Naive B cell (primary cell): ENCODE data around the gene SHMT2. TPM values are rescaled to one million over a fixed set of nuclear protein-coding genes. Genes with fewer than 3 reads are reported as not detected.

Experiments used
- ATAC-seq, 2 donors: fragments of 150-1000 bp; cut with Tn5 transposase; 2 replicates each; pipeline ENCODE4 v1.10.0; 2021; ENCODE audit warnings: low read depth in 2 of 2, mild to moderate bottlenecking in 2 of 2, moderate library complexity in 2 of 2
- DNase-seq: peaks from one replicate; pipeline ENCODE4 v3.0.0; 2022
- H3K27ac Mint-ChIP-seq, 6 donors: one replicate each; pipeline ENCODE4 v1.8.0; 2020 to 2022; ENCODE audit warnings: mild to moderate bottlenecking in 6 of 6, mixed read lengths in 6 of 6, moderate library complexity in 5 of 6, inconsistent platforms in 2 of 6
- H3K27me3 Mint-ChIP-seq, 3 donors: one replicate each; pipeline ENCODE4 v1.8.0; 2021 to 2022; ENCODE audit warnings: mixed read lengths in 3 of 3, mild to moderate bottlenecking in 1 of 3
- H3K36me3 Mint-ChIP-seq, 2 donors: one replicate each; pipeline ENCODE4 v1.8.0; 2020 to 2022; ENCODE audit warnings: mixed read lengths in 2 of 2, inconsistent platforms in 1 of 2, mild to moderate bottlenecking in 1 of 2
- H3K4me1 Mint-ChIP-seq, 3 donors: one replicate each; pipeline ENCODE4 v1.8.0; 2020 to 2022; ENCODE audit warnings: mixed read lengths in 3 of 3, inconsistent platforms in 1 of 3, mild to moderate bottlenecking in 1 of 3, moderate library complexity in 1 of 3
- H3K4me3 Mint-ChIP-seq, 8 donors: one replicate each; pipeline ENCODE4 v1.8.0; 2020 to 2022; ENCODE audit warnings: mild to moderate bottlenecking in 8 of 8, mixed read lengths in 8 of 8, moderate library complexity in 8 of 8, inconsistent platforms in 2 of 8
- H3K9me3 Mint-ChIP-seq, 7 donors: one replicate each; pipeline ENCODE4 v1.8.0; 2020 to 2022; ENCODE audit warnings: mixed read lengths in 7 of 7, mild to moderate bottlenecking in 5 of 7, inconsistent platforms in 2 of 7, moderate library complexity in 1 of 7
- polyA plus RNA-seq, 6 donors: library from polyadenylated mRNA; unstranded; fragments of 300-500 nt; fragmentation: Illumina TruSeq; gene quantifications; one replicate each; pipeline ENCODE4 v1.2.3, GENCODE V29; 2021; ENCODE audit warnings: low read depth in 6 of 6

The SHMT2 gene
- polyA plus RNA-seq, 6 donors from 2014 or later: 160 to 183 (median 173) TPM

DNA sequence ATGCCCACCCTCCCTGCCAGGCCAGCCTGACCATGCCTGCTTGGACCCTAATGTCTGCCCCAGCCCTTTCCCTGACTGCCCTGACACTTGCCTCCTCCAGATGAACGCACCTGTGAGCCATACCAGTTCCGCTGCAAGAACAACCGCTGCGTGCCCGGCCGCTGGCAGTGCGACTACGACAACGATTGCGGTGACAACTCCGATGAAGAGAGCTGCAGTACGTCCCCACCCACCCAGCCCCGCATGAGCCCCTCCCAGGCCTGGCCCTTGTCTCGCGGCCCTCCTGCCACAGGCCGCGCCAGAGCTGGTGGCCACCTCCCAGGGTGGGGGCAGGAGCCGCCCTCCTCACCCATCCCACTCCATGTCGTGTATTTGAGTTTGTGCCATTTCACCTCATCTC lies 27.2 kb upstream of the SHMT2 start:
- Mint-ChIP-seq H3K36me3 (no peaks in the 10 kb centered on the region), H3K27ac (no peak overlapping the region)
- DNase-seq: no peak

DNA sequence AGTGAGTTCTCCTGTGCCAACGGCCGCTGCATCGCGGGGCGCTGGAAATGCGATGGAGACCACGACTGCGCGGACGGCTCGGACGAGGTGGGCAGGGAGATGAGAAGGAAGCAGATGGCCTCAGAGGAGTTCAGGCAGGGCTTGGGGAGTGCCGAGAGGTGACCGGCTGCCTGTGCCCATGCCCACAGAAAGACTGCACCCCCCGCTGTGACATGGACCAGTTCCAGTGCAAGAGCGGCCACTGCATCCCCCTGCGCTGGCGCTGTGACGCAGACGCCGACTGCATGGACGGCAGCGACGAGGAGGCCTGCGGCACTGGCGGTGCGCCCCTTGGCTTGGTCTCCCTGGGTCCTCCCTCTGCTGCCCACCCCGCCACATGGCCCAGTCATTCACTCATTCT lies 26.3 kb upstream of the SHMT2 start:
- ATAC-seq (no peak), DNase-seq (no peak)
- Mint-ChIP-seq H3K4me3 (no peak overlapping the region), H3K4me1 (no peaks in the 10 kb centered on the region), H3K9me3 (no peaks in the 10 kb centered on the region), H3K27ac (no peak overlapping the region), H3K36me3 (no peaks in the 10 kb centered on the region), H3K27me3 (peaks cover 0 to 9% (median 6%) of the 10 kb centered on the region in 3 donors)

More for the DNA sequence above, 27.2 kb upstream of the SHMT2 start:
- ATAC-seq: no peak
- Mint-ChIP-seq H3K4me1 (no peaks in the 10 kb centered on the region), H3K9me3 (no peaks in the 10 kb centered on the region), H3K27me3 (peaks cover 0 to 9% (median 6%) of the 10 kb centered on the region in 3 donors), H3K4me3 (no peak overlapping the region)

GRCh38 chr12:57203791-57204190 lies 25.7 kb upstream of the SHMT2 start:
- no peak for ATAC-seq
- no peaks in the 10 kb centered on the region for H3K36me3 Mint-ChIP-seq
- no peak for DNase-seq
- H3K4me3 Mint-ChIP-seq: peak overlapping the region in 1 of 8 donors; percentile 37
- no peaks in the 10 kb centered on the region for H3K4me1 Mint-ChIP-seq
- H3K9me3 Mint-ChIP-seq: no peaks in the 10 kb centered on the region
- no peak overlapping the region for H3K27ac Mint-ChIP-seq
- H3K27me3 Mint-ChIP-seq: peaks cover 0 to 10% (median 9%) of the 10 kb centered on the region in 3 donors

- H3K9me3 Mint-ChIP-seq: no peaks in the 10 kb centered on the region
- DNase-seq (no peak), ATAC-seq (no peak)
- no peak overlapping the region for H3K27ac Mint-ChIP-seq
- peaks cover 0 to 10% (median 9%) of the 10 kb centered on the region in 3 donors for H3K27me3 Mint-ChIP-seq
- H3K36me3 Mint-ChIP-seq: no peaks in the 10 kb centered on the region
- no peaks in the 10 kb centered on the region for H3K4me1 Mint-ChIP-seq
- H3K4me3 Mint-ChIP-seq: no peak overlapping the region
Observed at GRCh38 chr12:57204454-57204853, 25.1 kb upstream of the SHMT2 start.

- Mint-ChIP-seq H3K9me3 (no peaks in the 10 kb centered on the region), H3K4me3 (no peak overlapping the region), H3K36me3 (no peaks in the 10 kb centered on the region), H3K27ac (no peak overlapping the region), H3K27me3 (peaks cover 0 to 9% (median 5%) of the 10 kb centered on the region in 3 donors), H3K4me1 (no peaks in the 10 kb centered on the region)
- ATAC-seq (no peak), DNase-seq (no peak)
Observed at GRCh38 chr12:57205186-57205585, 24.3 kb upstream of the SHMT2 start.

- H3K4me3 Mint-ChIP-seq: no peak overlapping the region
- no peak overlapping the region for H3K27ac Mint-ChIP-seq
- no peaks in the 10 kb centered on the region for H3K36me3 Mint-ChIP-seq
- H3K4me1 Mint-ChIP-seq: no peaks in the 10 kb centered on the region
- DNase-seq: no peak
- no peaks in the 10 kb centered on the region for H3K9me3 Mint-ChIP-seq
- ATAC-seq: no peak
- H3K27me3 Mint-ChIP-seq: peaks cover 0 to 9% (median 4%) of the 10 kb centered on the region in 3 donors
Observed at GRCh38 chr12:57205931-57206330, 23.6 kb upstream of the SHMT2 start.

DNA sequence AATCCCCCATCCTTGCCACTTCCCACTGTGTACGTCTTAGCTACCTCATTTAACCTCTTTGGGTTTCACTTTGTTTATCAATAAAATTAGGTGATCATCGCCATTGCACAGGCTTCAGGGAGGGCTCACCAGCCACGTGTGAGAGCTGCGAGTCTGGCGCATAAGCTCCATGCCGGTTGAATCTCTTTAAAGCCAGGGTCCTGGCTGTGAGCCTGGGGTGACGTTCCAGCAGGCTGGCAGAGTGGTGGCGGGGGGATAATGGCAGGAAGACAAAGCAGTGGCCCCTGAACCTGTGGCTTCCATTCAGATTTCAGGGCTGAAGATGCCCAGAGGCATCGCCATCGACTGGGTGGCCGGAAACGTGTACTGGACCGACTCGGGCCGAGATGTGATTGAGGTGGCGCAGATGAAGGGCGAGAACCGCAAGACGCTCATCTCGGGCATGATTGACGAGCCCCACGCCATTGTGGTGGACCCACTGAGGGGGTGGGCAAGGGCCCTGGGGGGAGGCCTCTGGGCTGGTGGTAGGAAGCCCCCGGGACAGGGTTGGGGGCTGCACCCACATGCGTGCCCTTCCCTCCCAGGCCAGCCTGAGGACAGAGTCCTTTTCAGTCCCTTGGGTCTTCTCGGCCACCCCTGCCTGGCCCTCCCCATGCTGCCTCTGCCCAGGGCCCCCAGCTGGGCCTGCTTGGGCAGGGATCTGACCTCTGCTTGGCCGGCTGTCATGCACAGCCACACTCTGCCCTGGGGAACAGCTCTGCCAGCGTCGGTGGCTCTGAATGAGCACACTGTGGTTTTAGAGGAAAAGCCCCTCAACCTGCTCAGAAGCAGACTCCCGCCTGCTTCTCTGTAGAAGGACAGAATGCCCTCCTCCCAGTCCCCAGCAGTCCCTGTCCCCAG lies 21.5 kb upstream of the SHMT2 start:
- Mint-ChIP-seq H3K9me3 (no peaks in the 10 kb centered on the region), H3K4me3 (peak overlapping the region in 1 of 8 donors; percentile 29), H3K27ac (peak overlapping the region in 1 of 6 donors; percentile 47), H3K27me3 (peaks cover 0 to 10% (median 4%) of the 10 kb centered on the region in 3 donors), H3K36me3 (no peaks in the 10 kb centered on the region), H3K4me1 (peaks cover 3 to 5% (median 4%) of the 10 kb centered on the region in 3 donors)
- ATAC-seq: no peak
- DNase-seq: no peak

DNA sequence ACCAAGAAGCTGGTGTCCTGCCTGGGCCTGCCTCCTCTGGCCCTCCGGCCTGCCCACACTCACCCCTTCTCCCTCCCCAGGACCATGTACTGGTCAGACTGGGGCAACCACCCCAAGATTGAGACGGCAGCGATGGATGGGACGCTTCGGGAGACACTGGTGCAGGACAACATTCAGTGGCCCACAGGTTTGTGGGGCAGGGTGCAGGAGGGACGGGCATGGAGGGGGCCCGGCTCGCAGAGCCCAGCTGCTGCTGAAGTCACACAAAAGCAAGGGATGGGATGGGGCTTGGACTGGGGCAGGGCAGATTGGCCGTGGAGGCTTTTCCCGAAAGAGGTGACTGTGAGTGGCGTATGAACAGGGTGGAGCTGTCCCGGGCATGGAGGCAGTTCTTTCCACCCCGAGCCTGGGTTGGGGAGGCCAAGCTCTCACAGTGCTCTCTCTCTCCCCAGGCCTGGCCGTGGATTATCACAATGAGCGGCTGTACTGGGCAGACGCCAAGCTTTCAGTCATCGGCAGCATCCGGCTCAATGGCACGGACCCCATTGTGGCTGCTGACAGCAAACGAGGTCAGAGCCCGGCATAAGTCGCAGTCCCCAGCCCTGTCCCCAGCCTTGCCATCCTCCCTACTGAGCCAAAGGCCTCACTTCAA lies 20.8 kb upstream of the SHMT2 start:
- ATAC-seq: no peak
- Mint-ChIP-seq H3K4me3 (peak overlapping the region in 1 of 8 donors; percentile 29), H3K27ac (no peak overlapping the region), H3K4me1 (peaks cover 8 to 11% (median 10%) of the 10 kb centered on the region in 3 donors), H3K9me3 (no peaks in the 10 kb centered on the region), H3K36me3 (no peaks in the 10 kb centered on the region), H3K27me3 (peaks cover 0 to 17% (median 10%) of the 10 kb centered on the region in 3 donors)
- no peak for DNase-seq

DNA sequence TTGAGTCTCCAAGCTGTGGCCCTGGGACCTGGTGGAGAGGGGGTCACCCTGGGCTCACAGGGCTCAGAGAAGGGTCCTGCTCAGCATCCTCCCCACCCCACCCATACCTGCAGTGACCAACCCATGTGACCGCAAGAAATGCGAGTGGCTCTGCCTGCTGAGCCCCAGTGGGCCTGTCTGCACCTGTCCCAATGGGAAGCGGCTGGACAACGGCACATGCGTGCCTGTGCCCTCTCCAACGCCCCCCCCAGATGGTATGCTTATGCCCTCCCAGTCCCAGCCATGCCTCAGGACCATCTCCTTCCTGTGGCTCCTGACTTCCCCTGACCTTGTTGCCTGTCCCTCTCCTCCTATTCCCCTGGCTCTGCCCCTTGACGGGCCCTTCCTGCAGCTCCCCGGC lies 19.6 kb upstream of the SHMT2 start:
- H3K4me1 Mint-ChIP-seq: peaks cover 20 to 23% (median 20%) of the 10 kb centered on the region in 3 donors
- H3K9me3 Mint-ChIP-seq: no peaks in the 10 kb centered on the region
- no peak overlapping the region for H3K27ac Mint-ChIP-seq
- ATAC-seq (no peak), DNase-seq (no peak)
- H3K36me3 Mint-ChIP-seq: no peaks in the 10 kb centered on the region
- H3K27me3 Mint-ChIP-seq: peaks cover 8 to 28% (median 19%) of the 10 kb centered on the region in 3 donors
- no peak overlapping the region for H3K4me3 Mint-ChIP-seq

DNA sequence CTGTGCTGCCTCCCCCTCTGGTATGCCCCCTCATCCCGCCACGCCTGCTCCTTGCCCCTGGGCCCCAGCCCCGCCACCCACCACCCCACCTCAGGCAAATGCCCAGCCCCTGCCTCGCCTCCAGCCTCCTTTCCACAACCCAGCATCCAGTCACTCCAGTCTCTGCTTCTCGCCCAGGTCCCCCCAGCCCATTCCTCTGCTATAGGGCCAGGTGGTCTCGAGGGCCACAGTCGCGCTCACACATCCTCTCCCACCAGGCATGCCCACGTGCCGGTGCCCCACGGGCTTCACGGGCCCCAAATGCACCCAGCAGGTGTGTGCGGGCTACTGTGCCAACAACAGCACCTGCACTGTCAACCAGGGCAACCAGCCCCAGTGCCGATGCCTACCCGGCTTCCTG lies 19.1 kb upstream of the SHMT2 start:
- ATAC-seq (no peak), DNase-seq (no peak)
- H3K27ac Mint-ChIP-seq: no peak overlapping the region
- H3K4me1 Mint-ChIP-seq: peaks cover 25 to 28% (median 26%) of the 10 kb centered on the region in 3 donors
- H3K4me3 Mint-ChIP-seq: peak overlapping the region in 1 of 8 donors; percentile 55
- H3K9me3 Mint-ChIP-seq: no peaks in the 10 kb centered on the region
- H3K36me3 Mint-ChIP-seq: no peaks in the 10 kb centered on the region
- peaks cover 14 to 30% (median 24%) of the 10 kb centered on the region in 3 donors for H3K27me3 Mint-ChIP-seq

DNA sequence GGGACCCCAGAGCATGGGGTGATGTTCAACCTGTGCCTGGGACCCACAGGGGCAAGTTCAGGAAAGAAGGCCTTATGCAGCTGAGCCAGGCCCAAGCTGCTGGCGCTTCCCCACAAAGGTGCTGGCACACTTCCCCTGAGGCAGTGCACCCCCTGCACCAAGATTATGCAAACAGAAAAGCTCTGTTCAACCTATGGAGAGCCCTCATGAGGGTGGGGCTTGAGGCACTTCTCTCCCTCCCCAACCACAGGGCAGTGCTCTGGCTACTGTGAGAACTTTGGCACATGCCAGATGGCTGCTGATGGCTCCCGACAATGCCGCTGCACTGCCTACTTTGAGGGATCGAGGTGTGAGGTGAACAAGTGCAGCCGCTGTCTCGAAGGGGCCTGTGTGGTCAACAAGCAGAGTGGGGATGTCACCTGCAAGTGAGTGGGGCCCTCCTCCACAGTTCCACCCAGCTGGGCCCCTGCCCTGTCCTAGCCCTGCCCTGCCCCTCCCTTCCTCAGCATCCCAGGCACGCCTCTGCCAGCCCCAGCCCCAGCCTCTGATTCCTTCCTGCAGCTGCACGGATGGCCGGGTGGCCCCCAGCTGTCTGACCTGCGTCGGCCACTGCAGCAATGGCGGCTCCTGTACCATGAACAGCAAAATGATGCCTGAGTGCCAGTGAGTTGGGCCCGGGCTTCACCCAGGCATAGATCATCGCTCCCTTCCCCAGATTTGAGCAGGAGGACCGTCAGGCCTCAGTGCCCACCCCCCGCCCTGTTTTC lies 18.4 kb upstream of the SHMT2 start:
- no peak for DNase-seq
- no peaks in the 10 kb centered on the region for H3K9me3 Mint-ChIP-seq
- peaks cover 32 to 35% (median 32%) of the 10 kb centered on the region in 3 donors for H3K4me1 Mint-ChIP-seq
- no peak overlapping the region for H3K27ac Mint-ChIP-seq
- no peak overlapping the region for H3K4me3 Mint-ChIP-seq
- no peaks in the 10 kb centered on the region for H3K36me3 Mint-ChIP-seq
- ATAC-seq: no peak
- H3K27me3 Mint-ChIP-seq: peaks cover 18 to 30% (median 30%) of the 10 kb centered on the region in 3 donors

- Mint-ChIP-seq H3K27ac (no peak overlapping the region), H3K36me3 (no peaks in the 10 kb centered on the region), H3K27me3 (peaks cover 18 to 30% (median 30%) of the 10 kb centered on the region in 3 donors), H3K4me3 (peak overlapping the region in 1 of 8 donors; percentile 6), H3K9me3 (no peaks in the 10 kb centered on the region), H3K4me1 (peaks cover 32 to 36% (median 32%) of the 10 kb centered on the region in 3 donors)
- no peak for ATAC-seq
- no peak for DNase-seq
Observed at GRCh38 chr12:57211791-57212700, 17.5 kb upstream of the SHMT2 start.
